Endothelial cell (in vitro differentiated cells): Measurements from ENCODE around the gene SORCS2. TPM values are rescaled to one million over a fixed set of nuclear protein-coding genes. Genes with fewer than 3 reads are reported as not detected.

Source experiments
- DNase-seq: peaks from one replicate; pipeline ENCODE4 v3.0.0; 2021; ENCODE audit warnings: low spot score
- H3K27ac Mint-ChIP-seq: one replicate; pipeline ENCODE4 v1.8.0; 2021; ENCODE audit warnings: mixed read lengths, inconsistent platforms; ENCODE audit not compliant: unreplicated experiment
- H3K27me3 Mint-ChIP-seq: one replicate; pipeline ENCODE4 v1.8.0; 2021; ENCODE audit warnings: mild to moderate bottlenecking, moderate library complexity, mixed read lengths, inconsistent platforms; ENCODE audit not compliant: unreplicated experiment
- H3K36me3 Mint-ChIP-seq: one replicate; pipeline ENCODE4 v1.8.0; 2021; ENCODE audit warnings: mild to moderate bottlenecking, low read depth, mixed read lengths, inconsistent platforms; ENCODE audit not compliant: unreplicated experiment
- H3K4me1 Mint-ChIP-seq: one replicate; pipeline ENCODE4 v1.8.0; 2021; ENCODE audit warnings: mild to moderate bottlenecking, mixed read lengths, inconsistent platforms; ENCODE audit not compliant: unreplicated experiment
- H3K4me3 Mint-ChIP-seq: one replicate; pipeline ENCODE4 v1.8.0; 2021; ENCODE audit warnings: mild to moderate bottlenecking, mixed read lengths, inconsistent platforms; ENCODE audit not compliant: unreplicated experiment
- H3K9me3 Mint-ChIP-seq: one replicate; pipeline ENCODE4 v1.8.0; 2021; ENCODE audit warnings: mixed read lengths, inconsistent platforms; ENCODE audit not compliant: unreplicated experiment
- CTCF ChIP-seq: fragments of 200-600 bp; sonication (generic); IDR thresholded peaks from one replicate; pipeline ENCODE4 v1.5.0; 2021; ENCODE audit warnings: antibody characterized with exemption; ENCODE audit not compliant: unreplicated experiment
- total RNA-seq: library from RNA; stranded (reverse); fragmentation: NEBNext Ultra II Directional; extraction: Animal tissue kit (Norgen Biotek cat#: 25700); gene quantifications from one replicate; pipeline ENCODE4 v1.2.1, GENCODE V29; 2021; ENCODE audit not compliant: unreplicated experiment

Gene SORCS2
- total RNA-seq, 1 donor from 2014 or later: 1.3 TPM

- H3K27ac Mint-ChIP-seq: no peak overlapping the region
- DNase-seq: no peak
- TF ChIP-seq CTCF: no peak
- H3K36me3 Mint-ChIP-seq: no peaks in the 10 kb centered on the region
- H3K9me3 Mint-ChIP-seq: no peaks in the 10 kb centered on the region
- H3K27me3 Mint-ChIP-seq: peaks cover 2% of the 10 kb centered on the region
- H3K4me3 Mint-ChIP-seq: no peak overlapping the region
- H3K4me1 Mint-ChIP-seq: no peaks in the 10 kb centered on the region
These were observed 6.8 kb upstream of the SORCS2 start for GRCh38 chr4:7185487-7186030.

- H3K4me3 Mint-ChIP-seq: no peak overlapping the region
- H3K27ac Mint-ChIP-seq: no peak overlapping the region
- H3K4me1 Mint-ChIP-seq: no peaks in the 10 kb centered on the region
- H3K36me3 Mint-ChIP-seq: no peaks in the 10 kb centered on the region
- H3K27me3 Mint-ChIP-seq: peaks cover 2% of the 10 kb centered on the region
- DNase-seq: peak; percentile 64
- no peaks in the 10 kb centered on the region for H3K9me3 Mint-ChIP-seq
- peak; percentile 41 for TF ChIP-seq CTCF
These were observed 6.3 kb upstream of the SORCS2 start for GRCh38 chr4:7186031-7186430.

DNA sequence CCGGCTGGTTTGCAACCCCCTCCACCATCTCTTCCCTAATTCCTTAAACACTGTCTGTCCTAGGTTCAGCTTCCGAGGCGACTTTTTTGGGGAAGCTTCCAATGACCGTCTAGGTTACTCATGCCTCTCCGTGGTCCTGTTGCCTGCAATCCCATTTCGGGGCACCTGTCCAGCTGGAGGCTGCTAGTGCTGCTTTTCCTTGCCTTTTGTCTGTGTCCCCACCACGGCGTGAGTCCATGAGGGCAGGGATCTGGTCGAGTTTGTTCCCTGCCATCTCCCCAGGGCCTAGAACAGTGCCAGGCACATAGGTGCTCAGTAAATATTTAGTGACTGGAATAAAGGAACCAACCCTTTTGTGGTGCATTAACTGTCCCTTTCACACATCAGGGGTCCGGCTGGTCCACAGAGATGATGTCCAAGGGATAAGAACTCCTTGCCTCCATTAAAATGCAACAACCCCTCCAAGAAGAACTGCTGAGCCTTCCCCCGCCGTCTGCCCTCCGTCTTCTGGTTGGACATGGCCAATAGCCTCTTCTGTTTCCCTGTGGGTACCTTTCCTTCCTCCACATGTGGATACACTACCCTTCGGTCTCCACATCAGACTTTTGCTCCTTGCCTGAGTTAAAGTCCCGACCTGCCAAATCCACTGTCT lies 5.7 kb upstream of the SORCS2 start:
- Mint-ChIP-seq H3K27me3 (peaks cover 2% of the 10 kb centered on the region), H3K27ac (no peak overlapping the region)

GRCh38 chr4:7187168-7187535 lies 5.2 kb upstream of the SORCS2 start:
- no peak overlapping the region for H3K27ac Mint-ChIP-seq
- no peaks in the 10 kb centered on the region for H3K4me1 Mint-ChIP-seq
- H3K4me3 Mint-ChIP-seq: no peak overlapping the region
- no peak for TF ChIP-seq CTCF
- DNase-seq: no peak
- peaks cover 2% of the 10 kb centered on the region for H3K27me3 Mint-ChIP-seq
- no peaks in the 10 kb centered on the region for H3K9me3 Mint-ChIP-seq
- H3K36me3 Mint-ChIP-seq: no peaks in the 10 kb centered on the region

More for the DNA sequence above, 5.7 kb upstream of the SORCS2 start:
- no peak for TF ChIP-seq CTCF
- Mint-ChIP-seq H3K9me3 (no peaks in the 10 kb centered on the region), H3K4me3 (no peak overlapping the region), H3K36me3 (no peaks in the 10 kb centered on the region), H3K4me1 (no peaks in the 10 kb centered on the region)
- no peak for DNase-seq

- no peaks in the 10 kb centered on the region for H3K4me1 Mint-ChIP-seq
- DNase-seq: no peak
- H3K27ac Mint-ChIP-seq: no peak overlapping the region
- no peaks in the 10 kb centered on the region for H3K36me3 Mint-ChIP-seq
- peaks cover 2% of the 10 kb centered on the region for H3K27me3 Mint-ChIP-seq
- H3K4me3 Mint-ChIP-seq: no peak overlapping the region
- no peak for TF ChIP-seq CTCF
- no peaks in the 10 kb centered on the region for H3K9me3 Mint-ChIP-seq
These were observed 4.6 kb upstream of the SORCS2 start for GRCh38 chr4:7187691-7188090.
